ENCODE measurements around the gene ERVFRD-1. TPM values are rescaled to one million over a fixed set of nuclear protein-coding genes. Genes with fewer than 3 reads are reported as not detected.
"Not testable (repeated sequence)": the region's sequence is repeated elsewhere in the genome, so short reads cannot be mapped to it uniquely, and the experiment has no call there.

Gene ERVFRD-1
- total RNA-seq, 4 donors from 2014 or later, result not detected

DNA sequence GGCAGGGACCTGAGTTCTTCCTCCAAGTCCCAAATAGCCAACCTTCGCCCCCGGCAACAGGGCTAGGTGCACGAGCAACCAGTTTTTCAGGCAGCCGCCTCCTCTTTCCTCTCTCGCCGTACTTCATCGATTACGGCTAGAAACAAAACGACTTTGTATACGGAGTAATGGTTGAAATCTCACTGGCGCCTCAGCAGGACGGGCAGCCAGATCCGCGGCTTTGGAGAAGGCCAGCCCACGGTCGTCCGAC, 18.2 kb downstream of the ERVFRD-1 start:
- H3K4me3 ChIP-seq, result peak overlapping the region; percentile 78 to 91 (median 86)
- DNase-seq, result no peak
- H3K27ac ChIP-seq, result peak overlapping the region; percentile 94 to 97 (median 95)
- no peaks in the 10 kb centered on the region for H3K27me3 ChIP-seq
- H3K36me3 ChIP-seq, result no peaks in the 10 kb centered on the region
- intact Hi-C loops (cut with DNase I; ENCODE audit: low total_unique reads), result loop anchor here (1.0 to 5.0 kb wide), 2 partner anchors 139 to 399 kb away; partner anchors contain the start of genes C6orf52, NEDD9 and PAK1IP1
- no peaks in the 10 kb centered on the region for H3K9me3 ChIP-seq
- H3K4me1 ChIP-seq, result peaks cover 16 to 18% of the 10 kb centered on the region in 2 donors
- no peak for TF ChIP-seq POLR2A (IDR thresholded peaks at IDR 0.05)
- TF ChIP-seq, protein P1, sequence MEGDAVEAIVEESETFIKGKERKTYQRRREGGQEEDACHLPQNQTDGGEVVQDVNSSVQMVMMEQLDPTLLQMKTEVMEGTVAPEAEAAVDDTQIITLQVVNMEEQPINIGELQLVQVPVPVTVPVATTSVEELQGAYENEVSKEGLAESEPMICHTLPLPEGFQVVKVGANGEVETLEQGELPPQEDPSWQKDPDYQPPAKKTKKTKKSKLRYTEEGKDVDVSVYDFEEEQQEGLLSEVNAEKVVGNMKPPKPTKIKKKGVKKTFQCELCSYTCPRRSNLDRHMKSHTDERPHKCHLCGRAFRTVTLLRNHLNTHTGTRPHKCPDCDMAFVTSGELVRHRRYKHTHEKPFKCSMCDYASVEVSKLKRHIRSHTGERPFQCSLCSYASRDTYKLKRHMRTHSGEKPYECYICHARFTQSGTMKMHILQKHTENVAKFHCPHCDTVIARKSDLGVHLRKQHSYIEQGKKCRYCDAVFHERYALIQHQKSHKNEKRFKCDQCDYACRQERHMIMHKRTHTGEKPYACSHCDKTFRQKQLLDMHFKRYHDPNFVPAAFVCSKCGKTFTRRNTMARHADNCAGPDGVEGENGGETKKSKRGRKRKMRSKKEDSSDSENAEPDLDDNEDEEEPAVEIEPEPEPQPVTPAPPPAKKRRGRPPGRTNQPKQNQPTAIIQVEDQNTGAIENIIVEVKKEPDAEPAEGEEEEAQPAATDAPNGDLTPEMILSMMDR (IDR thresholded peaks at IDR 0.05 in 4 of 5, conservative IDR thresholded peaks at IDR 0.05 in 1 of 5), result no peak
- in situ Hi-C loops (cut with MboI; ENCODE audit: low sequenced_read_pairs in 4 of 4), result no loop called here
- peak; percentile 15 to 24 for ATAC-seq

DNA sequence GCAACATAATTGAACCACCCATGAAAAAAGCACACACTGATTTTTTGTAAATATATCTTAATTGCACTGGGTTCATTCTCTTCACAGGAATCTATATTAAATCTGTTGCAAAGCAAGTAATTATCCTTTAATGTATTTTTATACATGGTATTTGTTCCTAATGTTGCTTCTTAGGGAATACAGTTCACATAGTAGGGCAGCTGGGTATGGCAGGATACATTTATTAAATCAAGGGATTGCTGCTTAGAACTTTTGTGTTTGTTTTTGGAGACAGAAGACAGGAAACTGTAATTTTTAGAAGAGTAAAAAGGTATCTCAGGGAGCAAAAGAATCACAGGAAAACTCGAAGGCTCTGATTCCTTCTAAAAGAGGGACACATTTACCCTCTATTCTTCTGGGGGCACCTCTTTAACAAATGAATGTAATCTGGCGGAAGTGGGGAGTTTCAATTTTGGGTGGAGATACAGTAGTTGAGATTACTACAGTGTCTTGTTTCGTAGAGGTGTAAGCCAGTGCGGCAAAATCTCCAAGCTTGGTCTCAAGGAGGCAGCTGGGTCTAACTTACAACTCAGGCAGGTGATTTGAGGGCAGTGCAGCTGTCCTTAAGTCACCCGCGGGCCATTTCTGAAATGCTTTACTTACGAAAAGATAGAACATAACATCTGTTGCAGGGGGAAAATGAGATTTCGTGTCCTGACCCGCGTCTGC, 18.7 kb downstream of the ERVFRD-1 start:
- intact Hi-C loops (cut with DNase I; ENCODE audit: low total_unique reads), result loop anchor here (1.0 to 5.0 kb wide), 2 partner anchors 139 to 399 kb away; partner anchors contain the start of genes C6orf52, NEDD9 and PAK1IP1
- H3K9me3 ChIP-seq, result no peaks in the 10 kb centered on the region
- in situ Hi-C loops (cut with MboI; ENCODE audit: low sequenced_read_pairs in 4 of 4), result no loop called here
- TF ChIP-seq POLR2A (IDR thresholded peaks at IDR 0.05), result no peak
- peak overlapping the region; percentile 78 to 91 (median 86) for H3K4me3 ChIP-seq
- H3K27me3 ChIP-seq, result no peaks in the 10 kb centered on the region
- no peaks in the 10 kb centered on the region for H3K36me3 ChIP-seq
- peak overlapping the region; percentile 94 to 97 (median 95) for H3K27ac ChIP-seq
- peak; percentile 4 to 43 for DNase-seq
- H3K4me1 ChIP-seq, result peaks cover 16 to 18% of the 10 kb centered on the region in 2 donors
- ATAC-seq, result peak; percentile 43 to 59

DNA sequence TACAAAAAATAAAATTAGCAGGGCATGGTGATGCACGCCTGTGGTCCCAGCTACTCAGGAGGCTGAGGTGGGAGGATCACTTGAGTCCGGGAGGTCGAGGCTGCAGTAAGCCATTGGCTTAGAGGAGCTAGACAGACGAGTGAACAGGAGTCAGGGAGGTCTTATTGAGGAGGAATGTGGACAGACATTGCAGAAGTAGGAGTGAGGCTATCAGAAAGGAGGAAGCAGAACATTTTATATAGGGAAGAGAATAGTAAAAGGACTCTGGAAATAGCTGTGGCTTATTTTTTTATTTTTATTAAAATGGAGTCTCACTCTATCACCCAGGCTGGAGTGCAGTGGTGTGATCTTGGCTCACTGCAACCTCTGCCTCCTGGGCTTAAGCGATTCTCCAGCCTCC, 20.4 kb downstream of the ERVFRD-1 start:
- in situ Hi-C loops (cut with MboI; ENCODE audit: low sequenced_read_pairs in 4 of 4); H3K27ac ChIP-seq; ATAC-seq; H3K36me3 ChIP-seq; DNase-seq; H3K4me3 ChIP-seq; H3K9me3 ChIP-seq; H3K27me3 ChIP-seq: not testable (repeated sequence)
- peaks cover 16 to 18% of the 10 kb centered on the region in 2 donors for H3K4me1 ChIP-seq
- intact Hi-C loops (cut with DNase I; ENCODE audit: low total_unique reads), result loop anchor here (5.0 kb wide), 1 partner anchor 141 kb away; the partner anchor contains the start of gene NEDD9

DNA sequence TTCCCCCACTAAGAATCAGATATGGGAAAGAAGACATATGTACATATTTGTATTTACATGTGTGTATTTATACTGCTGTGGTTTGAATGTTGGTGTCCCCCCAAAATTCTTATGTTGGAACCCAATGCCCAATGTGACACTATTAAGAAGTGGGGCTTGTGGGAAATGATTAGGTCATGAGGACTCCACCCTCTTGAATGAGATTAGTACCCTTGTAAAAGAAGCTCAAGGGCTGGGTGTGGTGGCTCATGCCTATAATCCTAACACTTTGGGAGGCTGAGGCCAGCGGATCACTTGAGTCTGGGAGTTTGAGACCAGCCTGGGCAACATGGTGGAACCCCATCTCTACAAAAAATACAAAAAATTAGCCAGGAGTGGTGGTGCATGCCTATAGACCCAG, 21.8 kb downstream of the ERVFRD-1 start:
- Histone ChIP-seq H3K27ac (no peak overlapping the region), H3K4me3 (no peak overlapping the region), H3K4me1 (peaks cover 4 to 9% of the 10 kb centered on the region in 2 donors), H3K9me3 (no peaks in the 10 kb centered on the region), H3K27me3 (no peaks in the 10 kb centered on the region), H3K36me3 (no peaks in the 10 kb centered on the region)
- ATAC-seq (no peak), DNase-seq (no peak)
- TF ChIP-seq, protein P1 (IDR thresholded peaks at IDR 0.05 in 4 of 5, conservative IDR thresholded peaks at IDR 0.05 in 1 of 5), result no peak
- no peak for TF ChIP-seq POLR2A (IDR thresholded peaks at IDR 0.05)
- in situ Hi-C loops (cut with MboI; ENCODE audit: low sequenced_read_pairs in 4 of 4), result no loop called here
- intact Hi-C loops (cut with DNase I; ENCODE audit: low total_unique reads), result loop anchor here (5.0 kb wide), 1 partner anchor 143 kb away; the partner anchor contains the start of gene NEDD9

DNA sequence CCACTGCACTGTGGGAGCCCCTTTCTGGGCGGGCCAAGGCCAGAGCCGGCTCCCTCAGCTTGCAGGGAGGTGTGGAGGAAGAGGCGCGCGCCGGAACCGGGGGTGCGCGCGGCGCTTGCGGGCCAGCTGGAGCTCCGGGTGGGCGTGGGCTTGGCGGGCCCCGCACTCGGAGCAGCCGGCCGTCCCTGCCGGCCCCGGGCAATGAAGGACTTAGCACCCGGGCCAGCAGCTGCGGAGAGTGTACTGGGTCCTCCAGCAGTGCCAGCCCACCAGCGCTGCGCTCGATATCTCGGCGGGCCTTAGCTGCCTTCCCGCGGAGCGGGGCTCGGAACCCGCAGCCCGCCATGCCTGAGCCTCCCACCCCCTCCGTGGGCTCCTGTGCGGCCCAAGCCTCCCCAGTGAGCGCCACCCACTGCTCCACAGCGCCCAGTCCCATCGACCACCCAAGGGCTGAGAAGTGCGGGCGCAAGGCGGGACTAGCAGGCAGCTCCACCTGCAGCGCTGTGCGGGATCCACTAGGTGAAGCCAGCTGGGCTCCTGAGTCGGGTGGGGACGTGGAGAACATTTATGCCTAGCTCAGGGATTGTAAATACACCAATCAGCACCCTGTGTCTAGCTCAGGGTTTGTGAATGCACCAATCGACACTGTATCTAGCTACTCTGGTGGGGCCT, 24.2 kb downstream of the ERVFRD-1 start:
- intact Hi-C loops (cut with DNase I; ENCODE audit: low total_unique reads); H3K36me3 ChIP-seq; ATAC-seq; DNase-seq; H3K4me1 ChIP-seq; H3K27me3 ChIP-seq; H3K9me3 ChIP-seq; in situ Hi-C loops (cut with MboI; ENCODE audit: low sequenced_read_pairs in 4 of 4); H3K4me3 ChIP-seq; H3K27ac ChIP-seq: not testable (repeated sequence)

DNA sequence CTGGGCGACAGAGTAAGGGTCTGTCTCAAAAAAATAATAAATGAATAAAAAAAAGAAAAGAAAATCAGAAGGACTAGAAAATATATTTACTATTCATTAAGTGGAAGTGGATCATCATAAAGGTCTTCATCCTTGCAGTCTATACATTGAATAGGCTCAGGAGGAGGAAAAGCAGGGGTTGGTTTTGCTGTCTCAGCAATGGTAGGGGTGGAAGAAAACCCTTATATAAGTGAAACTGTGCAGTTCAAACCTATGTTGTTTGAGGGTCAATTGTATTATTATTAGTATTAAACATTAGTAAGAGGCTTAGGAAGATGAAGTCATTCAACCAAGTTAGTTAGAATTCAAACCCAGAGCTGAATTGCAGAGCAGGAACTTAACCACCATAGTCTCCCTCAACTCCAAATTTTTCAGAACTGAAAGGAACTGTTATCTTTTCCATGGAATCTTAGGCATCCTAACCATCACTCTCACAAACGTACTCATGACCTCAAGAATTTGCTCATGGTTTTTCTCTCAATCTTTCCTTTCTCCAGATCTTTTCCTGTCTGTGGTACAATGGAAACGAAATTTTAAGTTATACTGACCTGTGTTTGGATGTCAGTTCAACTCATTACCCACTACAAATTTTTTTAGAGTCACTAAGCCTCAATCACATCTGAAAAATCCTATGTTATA, 25.6 kb downstream of the ERVFRD-1 start:
- Histone ChIP-seq H3K27me3 (no peaks in the 10 kb centered on the region), H3K36me3 (no peaks in the 10 kb centered on the region), H3K27ac (no peak overlapping the region), H3K4me3 (no peak overlapping the region), H3K4me1 (no peaks in the 10 kb centered on the region), H3K9me3 (no peaks in the 10 kb centered on the region)
- in situ Hi-C loops (cut with MboI; ENCODE audit: low sequenced_read_pairs in 4 of 4), result no loop called here
- no peak for DNase-seq
- intact Hi-C loops (cut with DNase I; ENCODE audit: low total_unique reads), result no loop called here
- no peak for TF ChIP-seq POLR2A (IDR thresholded peaks at IDR 0.05)
- TF ChIP-seq, protein P1 (IDR thresholded peaks at IDR 0.05 in 4 of 5, conservative IDR thresholded peaks at IDR 0.05 in 1 of 5), result no peak
- ATAC-seq, result no peak

All from gastrocnemius medialis (tissue), 4 donors.